22Rv1 (cell line): ENCODE results near the gene NMBR.

Experiments
- ZFX ChIP-seq: fragments of 450-650 bp; IDR thresholded peaks from 2 replicates; pipeline ENCODE4 v1.6.1; 2017; ENCODE audit warnings: antibody characterized with exemption, borderline replicate concordance
- TF ChIP-seq, protein P1 (sequence below): fragments of 450-650 bp; IDR thresholded peaks from 2 replicates; pipeline ENCODE4 v1.5.1; 2017; ENCODE audit warnings: mild to moderate bottlenecking

DNA sequence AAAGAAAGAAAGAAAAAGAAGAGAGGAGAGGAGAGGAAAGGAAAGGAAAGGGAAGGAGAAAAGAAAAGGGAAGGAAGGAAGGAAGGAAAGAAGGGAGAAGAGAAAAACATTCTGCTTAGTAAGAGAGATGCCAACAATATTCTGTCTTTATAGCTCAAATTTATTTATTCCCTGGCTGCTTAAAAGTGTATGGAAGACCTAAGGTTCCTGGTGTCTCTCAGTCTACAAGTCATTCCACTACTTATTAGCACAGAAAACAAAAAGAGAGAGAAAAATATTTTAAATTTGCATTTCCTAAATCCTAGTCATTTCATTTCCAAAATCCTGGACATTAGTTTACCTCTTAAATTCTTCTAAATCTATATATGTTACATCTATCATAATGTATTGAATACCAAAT lies 67.8 kb downstream of the NMBR start:
- TF ChIP-seq, protein P1, sequence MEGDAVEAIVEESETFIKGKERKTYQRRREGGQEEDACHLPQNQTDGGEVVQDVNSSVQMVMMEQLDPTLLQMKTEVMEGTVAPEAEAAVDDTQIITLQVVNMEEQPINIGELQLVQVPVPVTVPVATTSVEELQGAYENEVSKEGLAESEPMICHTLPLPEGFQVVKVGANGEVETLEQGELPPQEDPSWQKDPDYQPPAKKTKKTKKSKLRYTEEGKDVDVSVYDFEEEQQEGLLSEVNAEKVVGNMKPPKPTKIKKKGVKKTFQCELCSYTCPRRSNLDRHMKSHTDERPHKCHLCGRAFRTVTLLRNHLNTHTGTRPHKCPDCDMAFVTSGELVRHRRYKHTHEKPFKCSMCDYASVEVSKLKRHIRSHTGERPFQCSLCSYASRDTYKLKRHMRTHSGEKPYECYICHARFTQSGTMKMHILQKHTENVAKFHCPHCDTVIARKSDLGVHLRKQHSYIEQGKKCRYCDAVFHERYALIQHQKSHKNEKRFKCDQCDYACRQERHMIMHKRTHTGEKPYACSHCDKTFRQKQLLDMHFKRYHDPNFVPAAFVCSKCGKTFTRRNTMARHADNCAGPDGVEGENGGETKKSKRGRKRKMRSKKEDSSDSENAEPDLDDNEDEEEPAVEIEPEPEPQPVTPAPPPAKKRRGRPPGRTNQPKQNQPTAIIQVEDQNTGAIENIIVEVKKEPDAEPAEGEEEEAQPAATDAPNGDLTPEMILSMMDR: no peak
- TF ChIP-seq ZFX: no peak
